ENCODE results near the gene CDK2. TPM values are rescaled to one million over a fixed set of nuclear protein-coding genes. Genes with fewer than 3 reads are reported as not detected.

The CDK2 gene
- total and polyA plus RNA-seq, 9 of the 15 experiments (the other 6 are each of a cell fraction or from before 2014, with no cell fraction given): 17.4 to 213 (median 109) TPM

DNA sequence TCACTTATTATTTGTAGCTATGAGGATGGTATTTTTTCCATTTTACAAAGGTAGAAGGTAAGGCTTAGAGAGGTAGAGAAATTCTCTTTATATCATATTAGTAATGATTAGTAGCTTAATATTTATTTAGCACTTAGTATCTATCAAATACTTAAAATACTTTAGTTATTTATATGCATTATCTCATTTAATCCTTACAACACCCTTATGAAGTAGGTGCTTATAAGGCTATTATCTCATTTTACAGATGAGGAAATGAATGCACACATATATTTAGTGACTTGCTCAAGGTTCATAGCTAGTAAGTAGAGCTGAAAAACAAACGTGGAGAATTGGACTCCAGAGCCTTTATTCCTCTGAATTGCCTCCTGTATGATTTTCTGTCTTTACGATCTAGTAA lies 18.2 kb downstream of the CDK2 start:
- Histone ChIP-seq H3K4me2 (ENCODE audit: insufficient read depth, low read length) (no peak overlapping the region), H4K20me1 (replicated peaks; ENCODE audit: control insufficient read depth, insufficient read depth, low read length) (no peaks in the 10 kb centered on the region), H3K36me3 (ENCODE audit: control insufficient read depth, insufficient read depth, low read length) (peaks cover 43% of the 10 kb centered on the region), H3K9me1 (ENCODE audit: control insufficient read depth, insufficient read depth, low read length) (no peaks in the 10 kb centered on the region), H3K9ac (ENCODE audit: insufficient read depth in 1 of 2, low read depth in 2 of 2, low read length in 2 of 2) (no peak overlapping the region), H3K4me1 (replicated peaks in 1 of 2; ENCODE audit: control insufficient read depth in 2 of 2, insufficient read depth in 2 of 2, low read length in 2 of 2) (peaks cover 7 to 9% of the 10 kb centered on the region in 2 experiments; a peak in 3 of 5 replicates), H3K4me3 (no peak overlapping the region), H3K79me2 (ENCODE audit: control insufficient read depth, insufficient read depth, low read length) (no peaks in the 10 kb centered on the region; the same call in 2 of the 3 replicates), H3K27ac (ENCODE audit: extremely low read depth, low read depth, low read length) (no peak overlapping the region), H3K9me3 (replicated peaks; ENCODE audit: control insufficient read depth, insufficient read depth, low read depth, low read length) (no peaks in the 10 kb centered on the region), H2AFZ (ENCODE audit: low read depth, low read length) (no peak overlapping the region), H3K27me3 (ENCODE audit: control insufficient read depth in 2 of 2, insufficient read depth in 2 of 2, low read length in 2 of 2) (no peaks in the 10 kb centered on the region)
- BruUV-seq (replicated peaks): no TSS peak
- WGBS (ENCODE audit: insufficient coverage, low coverage, missing lambda C conversion rate): 47% methylated on average over 2 of the region's 2 CpGs
- in situ Hi-C loops (cut with MboI): no loop called here
- ChIA-PET POLR2A (interaction anchor here (1.1 to 5.9 kb wide), 3 partner anchors 11 to 140 kb away, joined by 4 to 49 read pairs (median 15); partner anchors contain the start of genes RAB5B and SUOX), CTCF (ENCODE audit: low intra/inter-chr PET ratio) (no interaction called here)
- ATAC-seq: no peak
- intact Hi-C loops (cut with micrococcal nuclease): no loop called here
- no peak for DNase-seq (ENCODE audit: extremely low read depth in 1 of 4, low spot score in 3 of 4)
- FAIRE-seq: no peak
- TF ChIP-seq SAFB2 (IDR thresholded peaks at IDR 0.05; ENCODE audit: borderline replicate concordance, low read depth, low read length, severe bottlenecking): no peak
- TF ChIP-seq, protein P1, sequence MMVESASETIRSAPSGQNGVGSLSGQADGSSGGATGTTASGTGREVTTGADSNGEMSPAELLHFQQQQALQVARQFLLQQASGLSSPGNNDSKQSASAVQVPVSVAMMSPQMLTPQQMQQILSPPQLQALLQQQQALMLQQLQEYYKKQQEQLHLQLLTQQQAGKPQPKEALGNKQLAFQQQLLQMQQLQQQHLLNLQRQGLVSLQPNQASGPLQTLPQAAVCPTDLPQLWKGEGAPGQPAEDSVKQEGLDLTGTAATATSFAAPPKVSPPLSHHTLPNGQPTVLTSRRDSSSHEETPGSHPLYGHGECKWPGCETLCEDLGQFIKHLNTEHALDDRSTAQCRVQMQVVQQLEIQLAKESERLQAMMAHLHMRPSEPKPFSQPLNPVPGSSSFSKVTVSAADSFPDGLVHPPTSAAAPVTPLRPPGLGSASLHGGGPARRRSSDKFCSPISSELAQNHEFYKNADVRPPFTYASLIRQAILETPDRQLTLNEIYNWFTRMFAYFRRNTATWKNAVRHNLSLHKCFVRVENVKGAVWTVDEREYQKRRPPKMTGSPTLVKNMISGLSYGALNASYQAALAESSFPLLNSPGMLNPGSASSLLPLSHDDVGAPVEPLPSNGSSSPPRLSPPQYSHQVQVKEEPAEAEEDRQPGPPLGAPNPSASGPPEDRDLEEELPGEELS (CRISPR knock-in tag; IDR thresholded peaks at IDR 0.05; ENCODE audit: borderline replicate concordance): no peak
- TF ChIP-seq NCOA4 (IDR thresholded peaks at IDR 0.05; ENCODE audit: partially characterized antibody): no peak
- TF ChIP-seq, protein P2, sequence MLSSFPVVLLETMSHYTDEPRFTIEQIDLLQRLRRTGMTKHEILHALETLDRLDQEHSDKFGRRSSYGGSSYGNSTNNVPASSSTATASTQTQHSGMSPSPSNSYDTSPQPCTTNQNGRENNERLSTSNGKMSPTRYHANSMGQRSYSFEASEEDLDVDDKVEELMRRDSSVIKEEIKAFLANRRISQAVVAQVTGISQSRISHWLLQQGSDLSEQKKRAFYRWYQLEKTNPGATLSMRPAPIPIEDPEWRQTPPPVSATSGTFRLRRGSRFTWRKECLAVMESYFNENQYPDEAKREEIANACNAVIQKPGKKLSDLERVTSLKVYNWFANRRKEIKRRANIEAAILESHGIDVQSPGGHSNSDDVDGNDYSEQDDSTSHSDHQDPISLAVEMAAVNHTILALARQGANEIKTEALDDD (IDR thresholded peaks at IDR 0.05): no peak
- no peak for TF ChIP-seq SRSF7 (optimal IDR thresholded peaks at IDR 0.05; ENCODE audit: low read depth, low read length)
- TF ChIP-seq ASH1L (IDR thresholded peaks at IDR 0.05; ENCODE audit: borderline replicate concordance, low read depth, partially characterized antibody): no peak
- TF ChIP-seq NFIX (CRISPR knock-in tag; IDR thresholded peaks at IDR 0.05; ENCODE audit: low read depth): no peak
- no peak for TF ChIP-seq KDM2B (CRISPR knock-in tag; IDR thresholded peaks at IDR 0.05)
- no peak for TF ChIP-seq ZNF165 (CRISPR knock-in tag; IDR thresholded peaks at IDR 0.05; ENCODE audit: borderline replicate concordance)
- no peak for TF ChIP-seq ZNF57 (CRISPR knock-in tag; IDR thresholded peaks at IDR 0.05)
- no peak for TF ChIP-seq ZNF551 (CRISPR knock-in tag; IDR thresholded peaks at IDR 0.05)
- TF ChIP-seq, protein P3, sequence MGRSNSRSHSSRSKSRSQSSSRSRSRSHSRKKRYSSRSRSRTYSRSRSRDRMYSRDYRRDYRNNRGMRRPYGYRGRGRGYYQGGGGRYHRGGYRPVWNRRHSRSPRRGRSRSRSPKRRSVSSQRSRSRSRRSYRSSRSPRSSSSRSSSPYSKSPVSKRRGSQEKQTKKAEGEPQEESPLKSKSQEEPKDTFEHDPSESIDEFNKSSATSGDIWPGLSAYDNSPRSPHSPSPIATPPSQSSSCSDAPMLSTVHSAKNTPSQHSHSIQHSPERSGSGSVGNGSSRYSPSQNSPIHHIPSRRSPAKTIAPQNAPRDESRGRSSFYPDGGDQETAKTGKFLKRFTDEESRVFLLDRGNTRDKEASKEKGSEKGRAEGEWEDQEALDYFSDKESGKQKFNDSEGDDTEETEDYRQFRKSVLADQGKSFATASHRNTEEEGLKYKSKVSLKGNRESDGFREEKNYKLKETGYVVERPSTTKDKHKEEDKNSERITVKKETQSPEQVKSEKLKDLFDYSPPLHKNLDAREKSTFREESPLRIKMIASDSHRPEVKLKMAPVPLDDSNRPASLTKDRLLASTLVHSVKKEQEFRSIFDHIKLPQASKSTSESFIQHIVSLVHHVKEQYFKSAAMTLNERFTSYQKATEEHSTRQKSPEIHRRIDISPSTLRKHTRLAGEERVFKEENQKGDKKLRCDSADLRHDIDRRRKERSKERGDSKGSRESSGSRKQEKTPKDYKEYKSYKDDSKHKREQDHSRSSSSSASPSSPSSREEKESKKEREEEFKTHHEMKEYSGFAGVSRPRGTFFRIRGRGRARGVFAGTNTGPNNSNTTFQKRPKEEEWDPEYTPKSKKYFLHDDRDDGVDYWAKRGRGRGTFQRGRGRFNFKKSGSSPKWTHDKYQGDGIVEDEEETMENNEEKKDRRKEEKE (IDR thresholded peaks at IDR 0.05; ENCODE audit: borderline replicate concordance in 1 of 2, control insufficient read depth in 1 of 2, low read depth in 2 of 2, low read length in 1 of 2): no peak
- TF ChIP-seq ZNF696 (CRISPR knock-in tag; conservative IDR thresholded peaks at IDR 0.05): no peak
